OCI-M1 (cell line): ENCODE data around the gene LINGO3.
A peak's percentile ranks its signal among the peaks of the same experiment; 100 is the strongest.

Source experiments
- DNase-seq: peaks from one replicate; lab custom pipeline; 2025; lab: John Stamatoyannopoulos, UW

LINGO3 gene

GRCh38 chr19:2261438-2262172 is 46.3 kb downstream of the LINGO3 start:
- peak; percentile 65 for DNase-seq

- DNase-seq: peak; percentile 49
These were observed 47.6 kb downstream of the LINGO3 start for GRCh38 chr19:2260341-2260805.

- no peak for DNase-seq
These were observed 48.6 kb downstream of the LINGO3 start for GRCh38 chr19:2259336-2259735.
